SH-SY5Y (cell line): Measurements from ENCODE around the gene SLC39A5.

Experiments used
- GATA2 ChIP-seq: IDR thresholded peaks from 2 replicates; pipeline ENCODE4 v1.6.1; 2011; ENCODE audit warnings: mild to moderate bottlenecking, low read depth, low read length
- GATA3 ChIP-seq: IDR thresholded peaks from 2 replicates; pipeline ENCODE4 v1.6.1; 2011; ENCODE audit warnings: low read depth, mild to moderate bottlenecking, low read length, moderate library complexity

DNA sequence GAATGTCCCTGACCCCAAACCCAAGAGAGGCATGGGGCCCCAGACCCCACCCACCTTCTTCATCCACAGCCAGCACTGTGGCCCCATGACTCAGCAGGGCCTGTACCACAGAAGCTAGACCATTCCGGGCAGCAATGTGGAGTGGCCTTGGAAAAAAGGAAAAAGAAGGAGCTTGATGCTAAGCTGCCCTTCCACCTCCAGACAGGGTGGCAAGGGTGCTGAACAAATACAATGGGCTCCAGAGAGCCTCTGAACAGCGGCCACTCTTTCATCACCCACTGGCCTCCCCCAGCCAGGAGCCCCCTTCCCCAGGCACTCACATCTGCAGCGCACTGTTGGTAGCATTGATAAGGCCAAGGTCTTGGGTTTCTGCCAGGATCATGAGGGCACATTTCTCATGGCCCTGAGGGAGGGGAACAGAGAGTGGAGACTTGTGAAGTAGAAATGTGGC lies 13.9 kb downstream of the SLC39A5 start:
- TF ChIP-seq GATA3 (no peak), GATA2 (no peak; the same call in 1 of the 2 replicates)
